Measurements from ENCODE around the gene RNH1. TPM values are rescaled to one million over a fixed set of nuclear protein-coding genes. Genes with fewer than 3 reads are reported as not detected.

RNH1 gene
- total RNA-seq, 1 experiment from 2014 or later = 60.0 TPM

DNA sequence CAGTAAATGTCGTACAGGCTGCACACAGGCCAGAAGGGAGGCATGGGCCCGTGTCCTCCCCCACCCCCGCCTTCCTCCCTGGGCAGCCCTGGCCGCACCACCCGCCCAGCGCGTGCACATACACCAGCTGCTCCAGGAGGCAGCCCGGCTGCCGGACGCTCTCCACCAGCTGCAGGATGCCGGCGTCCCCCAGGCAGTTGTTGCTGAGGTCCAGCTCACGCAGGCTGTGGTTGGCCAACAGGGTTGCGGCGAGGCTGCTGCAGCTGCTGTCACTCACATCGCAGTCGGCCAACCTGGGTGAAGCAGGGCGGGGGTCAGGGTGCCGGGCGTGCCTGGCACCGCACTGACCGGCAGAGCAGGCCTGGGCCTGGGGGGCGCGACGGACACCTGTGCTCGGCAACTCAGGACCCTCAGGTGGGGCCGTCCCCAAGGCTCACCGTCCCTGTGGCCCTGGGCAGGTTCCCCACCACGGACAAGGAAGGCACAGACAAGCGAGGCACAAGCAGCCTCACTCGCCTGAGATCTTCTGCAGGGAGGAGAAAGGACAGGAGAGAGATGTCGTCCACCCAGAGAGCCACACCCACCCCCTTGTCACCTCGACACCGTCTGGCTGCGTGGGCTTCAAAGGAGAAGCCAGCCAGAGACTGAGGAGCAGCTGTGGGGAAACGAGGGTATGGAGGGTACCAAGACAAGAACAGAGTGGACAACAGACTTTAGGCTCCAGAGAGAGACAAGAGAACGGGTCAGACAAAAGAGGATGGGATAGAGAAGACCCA lies 12.1 kb downstream of the RNH1 start:
- WGBS (ENCODE audit: extremely low coverage, insufficient read length, low lambda C conversion rate) = no CpG with 5 or more reads among the region's 37 CpGs
- no peak overlapping the region for H4K8ac ChIP-seq (replicated peaks; ENCODE audit: insufficient read length, low read depth, low read length)

More for the DNA sequence above, 12.1 kb downstream of the RNH1 start:
- Histone ChIP-seq H3K79me1 (ENCODE audit: insufficient read depth, low read depth, low read length, poor library complexity, severe bottlenecking) (no peaks in the 10 kb centered on the region), H3K4ac (ENCODE audit: low read depth, low read length) (no peak overlapping the region), H3K9ac (ENCODE audit: extremely low read depth, insufficient read length, low read length) (no peak overlapping the region), H3K27ac (ENCODE audit: insufficient read length, low read depth, low read length) (no peak overlapping the region), H2BK20ac (ENCODE audit: low read depth, low read length, poor library complexity, severe bottlenecking) (no peak overlapping the region), H4K91ac (ENCODE audit: insufficient read length, low read depth, low read length) (no peak overlapping the region), H2BK15ac (ENCODE audit: low read depth, low read length) (no peak overlapping the region), H4K5ac (ENCODE audit: insufficient read length, low read depth, low read length) (no peak overlapping the region), H3K23ac (ENCODE audit: insufficient read length, low read depth, low read length) (no peak overlapping the region), H2BK5ac (ENCODE audit: insufficient read length, low read length) (no peak overlapping the region), H3K14ac (ENCODE audit: insufficient read depth, low read length) (no peak overlapping the region), H2BK12ac (ENCODE audit: insufficient read length, low read depth, low read length) (no peak overlapping the region), H3K9me3 (ENCODE audit: control insufficient read depth, low read depth, low read length) (no peaks in the 10 kb centered on the region), H4K20me1 (ENCODE audit: control insufficient read depth, insufficient read depth, insufficient read length) (no peaks in the 10 kb centered on the region), H2AK5ac (ENCODE audit: insufficient read length, low read length) (no peak overlapping the region), H3T11ph (ENCODE audit: low read length) (no peak overlapping the region), H3K56ac (ENCODE audit: insufficient read length, low read depth, low read length) (no peak overlapping the region), H2BK120ac (ENCODE audit: low read depth, low read length, poor library complexity, severe bottlenecking) (no peak overlapping the region), H3K4me1 (ENCODE audit: insufficient read depth, low read length) (no peaks in the 10 kb centered on the region), H2AFZ (ENCODE audit: low read length) (no peak overlapping the region), H3K4me2 (ENCODE audit: insufficient read depth, insufficient read length, low read length) (no peak overlapping the region), H3K79me2 (ENCODE audit: insufficient read depth, low read length) (no peaks in the 10 kb centered on the region), H3K18ac (ENCODE audit: insufficient read length, low read depth, low read length) (no peak overlapping the region), H3K27me3 (ENCODE audit: insufficient read depth, low read length) (no peaks in the 10 kb centered on the region), H3K23me2 (ENCODE audit: insufficient read length, low read depth, low read length, poor library complexity, severe bottlenecking) (no peaks in the 10 kb centered on the region)
- Mint-ChIP-seq H3K9me3 (peaks cover 12% of the 10 kb centered on the region in 2 experiments), H3K36me3 (ENCODE audit: insufficient read depth in 1 of 3, low read depth in 3 of 3) (peaks cover 32 to 68% (median 60%) of the 10 kb centered on the region in 3 experiments), H3K4me1 (no peaks in the 10 kb centered on the region), H3K27ac (peak overlapping the region in 2 of 3 experiments; percentile 77 to 85; a peak in 3 of 7 replicates), H3K4me3 (no peak overlapping the region), H3K27me3 (ENCODE audit: low read depth) (peaks cover 4% of the 10 kb centered on the region; the same call in 1 of the 2 replicates)
- TF ChIP-seq CTCF (conservative IDR thresholded peaks at IDR 0.05) = no peak
- no peak for DNase-seq
